Measurements from ENCODE around the gene NDEL1. TPM values are rescaled to one million over a fixed set of nuclear protein-coding genes. Genes with fewer than 3 reads are reported as not detected.

NDEL1 gene
- total and polyA plus RNA-seq, 9 of the 15 experiments (the other 6 are each of a cell fraction or from before 2014, with no cell fraction given), result 0.86 to 30.5 (median 22.7) TPM

DNA sequence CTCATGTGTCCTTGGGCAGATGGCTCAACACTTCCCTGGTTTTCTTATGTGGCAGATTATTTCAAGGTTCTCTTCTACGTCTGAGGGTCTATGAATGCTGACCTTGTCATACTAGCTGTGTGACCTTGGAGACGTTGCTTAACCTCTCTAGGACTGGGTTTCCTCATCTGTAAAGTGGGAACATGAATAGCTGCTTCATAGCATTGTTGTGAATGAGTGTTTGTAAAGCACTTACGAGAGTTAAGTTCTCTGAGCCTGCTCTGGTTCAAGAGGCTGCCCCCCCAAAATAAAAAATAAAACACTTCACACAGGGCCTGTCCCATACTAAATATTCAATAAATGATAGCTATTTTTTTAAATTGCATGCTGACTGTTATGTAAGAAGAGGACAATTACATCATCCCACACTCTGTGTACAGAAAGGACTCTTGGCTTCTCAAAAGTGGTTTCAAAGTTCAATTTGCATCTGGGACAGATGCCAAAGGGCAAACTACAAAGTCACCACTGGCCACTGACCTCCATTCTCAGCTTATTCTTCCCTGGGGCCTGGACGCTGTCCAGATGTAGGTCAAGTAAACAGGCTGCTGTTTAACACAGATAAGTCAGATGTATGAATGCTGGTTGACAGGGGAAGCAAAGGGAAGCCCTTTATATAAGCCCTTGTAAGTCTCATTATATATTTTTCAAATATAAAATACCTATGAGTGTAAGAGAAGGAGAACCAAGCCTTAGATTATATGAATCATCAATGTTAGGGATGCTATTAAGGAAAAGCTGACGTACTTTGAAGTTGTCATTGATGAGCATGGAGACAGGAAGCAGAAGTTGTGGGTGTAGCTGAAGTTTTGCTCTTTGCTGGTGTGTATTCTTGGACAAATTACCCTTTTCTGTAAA lies 15.4 kb upstream of the NDEL1 start (continued):
- TF ChIP-seq ZNF518B (CRISPR knock-in tag; IDR thresholded peaks at IDR 0.05), result no peak
- TF ChIP-seq FIP1L1 (IDR thresholded peaks at IDR 0.05; ENCODE audit: low read depth, low read length, poor library complexity, severe bottlenecking), result no peak
- TF ChIP-seq HNRNPLL (IDR thresholded peaks at IDR 0.05; ENCODE audit: low read depth, low read length, poor library complexity, severe bottlenecking), result no peak
- TF ChIP-seq TRIM28 (IDR thresholded peaks at IDR 0.05), result no peak
- no peak for TF ChIP-seq HDAC6 (IDR thresholded peaks at IDR 0.05; ENCODE audit: low read depth, low read length)
- peak; percentile 58 to 87; a peak in 3 of 4 replicates for TF ChIP-seq TBL1XR1 (IDR thresholded peaks at IDR 0.05; ENCODE audit: low read length in 2 of 2)
- TF ChIP-seq, protein P1, sequence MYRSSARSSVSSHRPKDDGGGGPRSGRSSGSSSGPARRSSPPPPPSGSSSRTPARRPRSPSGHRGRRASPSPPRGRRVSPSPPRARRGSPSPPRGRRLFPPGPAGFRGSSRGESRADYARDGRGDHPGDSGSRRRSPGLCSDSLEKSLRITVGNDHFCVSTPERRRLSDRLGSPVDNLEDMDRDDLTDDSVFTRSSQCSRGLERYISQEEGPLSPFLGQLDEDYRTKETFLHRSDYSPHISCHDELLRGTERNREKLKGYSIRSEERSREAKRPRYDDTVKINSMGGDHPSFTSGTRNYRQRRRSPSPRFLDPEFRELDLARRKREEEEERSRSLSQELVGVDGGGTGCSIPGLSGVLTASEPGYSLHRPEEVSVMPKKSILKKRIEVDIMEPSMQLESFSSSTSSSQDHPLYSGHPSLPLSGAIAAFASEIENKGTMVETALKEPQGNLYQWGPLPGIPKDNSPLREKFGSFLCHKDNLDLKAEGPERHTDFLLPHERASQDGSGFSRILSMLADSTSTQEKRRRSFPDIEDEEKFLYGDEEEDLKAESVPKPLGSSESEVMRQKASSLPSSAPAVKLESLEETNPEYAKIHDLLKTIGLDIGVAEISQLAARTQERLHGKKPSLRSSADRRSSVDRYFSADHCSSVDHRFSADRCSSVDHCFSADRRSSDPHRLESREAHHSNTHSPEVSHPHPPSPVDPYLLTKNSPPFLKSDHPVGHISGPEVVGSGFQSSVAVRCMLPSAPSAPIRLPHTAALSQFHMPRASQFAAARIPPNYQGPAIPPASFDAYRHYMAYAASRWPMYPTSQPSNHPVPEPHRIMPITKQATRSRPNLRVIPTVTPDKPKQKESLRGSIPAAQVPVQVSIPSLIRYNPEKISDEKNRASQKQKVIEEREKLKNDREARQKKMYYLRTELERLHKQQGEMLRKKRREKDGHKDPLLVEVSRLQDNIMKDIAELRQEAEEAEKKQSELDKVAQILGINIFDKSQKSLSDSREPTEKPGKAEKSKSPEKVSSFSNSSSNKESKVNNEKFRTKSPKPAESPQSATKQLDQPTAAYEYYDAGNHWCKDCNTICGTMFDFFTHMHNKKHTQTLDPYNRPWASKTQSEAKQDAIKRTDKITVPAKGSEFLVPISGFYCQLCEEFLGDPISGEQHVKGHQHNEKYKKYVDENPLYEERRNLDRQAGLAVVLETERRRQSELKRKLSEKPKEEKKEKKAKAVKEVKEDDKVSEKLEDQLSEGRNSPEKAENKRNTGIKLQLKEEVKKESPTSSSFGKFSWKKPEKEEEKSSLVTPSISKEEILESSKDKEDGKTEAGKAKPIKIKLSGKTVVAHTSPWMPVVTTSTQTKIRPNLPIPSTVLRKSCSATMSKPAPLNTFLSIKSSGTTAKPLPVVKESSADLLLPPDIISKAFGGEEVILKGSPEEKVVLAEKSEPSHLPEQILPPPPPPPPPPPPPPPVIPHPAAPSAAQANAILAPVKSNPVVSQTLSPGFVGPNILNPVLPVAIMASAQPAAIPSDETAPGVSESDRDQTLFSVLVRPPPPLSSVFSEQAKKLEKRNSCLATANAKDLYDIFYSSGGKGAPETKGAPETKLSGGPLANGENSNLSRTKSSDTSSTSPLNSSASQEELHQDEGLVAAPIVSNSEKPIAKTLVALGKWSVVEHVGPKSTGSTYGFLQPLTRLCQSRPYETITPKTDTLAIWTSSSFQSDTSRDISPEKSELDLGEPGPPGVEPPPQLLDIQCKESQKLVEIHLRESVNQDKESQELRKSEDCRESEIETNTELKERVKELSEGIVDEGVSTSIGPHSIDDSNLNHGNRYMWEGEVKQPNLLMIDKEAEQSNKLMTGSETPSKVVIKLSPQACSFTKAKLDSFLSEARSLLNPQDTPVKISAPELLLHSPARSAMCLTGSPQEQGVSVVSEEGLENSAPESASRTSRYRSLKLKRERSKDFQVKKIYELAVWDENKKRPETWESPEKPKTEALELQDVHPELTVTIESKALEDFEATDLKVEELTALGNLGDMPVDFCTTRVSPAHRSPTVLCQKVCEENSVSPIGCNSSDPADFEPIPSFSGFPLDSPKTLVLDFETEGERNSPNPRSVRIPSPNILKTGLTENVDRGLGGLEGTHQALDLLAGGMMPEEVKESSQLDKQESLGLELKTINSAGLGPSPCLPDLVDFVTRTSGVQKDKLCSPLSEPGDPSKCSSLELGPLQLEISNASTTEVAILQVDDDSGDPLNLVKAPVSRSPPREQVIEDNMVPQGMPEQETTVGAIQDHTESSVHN (IDR thresholded peaks at IDR 0.05; ENCODE audit: borderline replicate concordance in 1 of 2, low read depth in 1 of 2), result peak in 1 of 2 experiments; percentile 80; a peak in 2 of 4 replicates
- TF ChIP-seq RFX7 (CRISPR knock-in tag; IDR thresholded peaks at IDR 0.05), result no peak
- TF ChIP-seq ESRRA (IDR thresholded peaks at IDR 0.05; ENCODE audit: borderline replicate concordance, low read depth), result peak; percentile 94
- no peak for TF ChIP-seq NCOA4 (IDR thresholded peaks at IDR 0.05; ENCODE audit: partially characterized antibody)
- no peak for TF ChIP-seq PPARD (CRISPR knock-in tag; IDR thresholded peaks at IDR 0.05)
- no peak for TF ChIP-seq HMGN3 (IDR thresholded peaks at IDR 0.05; ENCODE audit: borderline replicate concordance, extremely low read depth, insufficient read length, low read depth, low read length)
- peak; percentile 51; the same call in 1 of the 2 replicates for TF ChIP-seq MAFG (tag; conservative IDR thresholded peaks at IDR 0.05)
- TF ChIP-seq SAP30 (IDR thresholded peaks at IDR 0.05; ENCODE audit: borderline replicate concordance, insufficient read depth, low read depth, low read length, poor library complexity, severe bottlenecking), result no peak

Data from K562 (cell line).